Adrenal gland (tissue), 5 donors: Measurements from ENCODE around the gene DNAJC22.

Source experiments
- CTCF ChIP-seq, 6 experiments: fragments of 450-650 bp in 4 of 6; fragments of 200-600 bp in 2 of 6; sonication (generic) in 1 of 6; IDR thresholded peaks; 1 replicate in 5 of 6; 2 replicates in 1 of 6; pipeline versions ENCODE4 v1.5.1 to v1.8.0; 2016 to 2021; ENCODE audit warnings: antibody characterized with exemption in 6 of 6, mild to moderate bottlenecking in 2 of 6, moderate library complexity in 1 of 6
- POLR2A ChIP-seq, 2 donors: fragments of 450-650 bp; IDR thresholded peaks; one replicate each; pipeline ENCODE4 v1.6.1; 2017; ENCODE audit warnings: antibody characterized with exemption in 2 of 2, mild to moderate bottlenecking in 2 of 2, moderate library complexity in 1 of 2
- donor health status: DM: no; HTN: no; CAD: no.

DNA sequence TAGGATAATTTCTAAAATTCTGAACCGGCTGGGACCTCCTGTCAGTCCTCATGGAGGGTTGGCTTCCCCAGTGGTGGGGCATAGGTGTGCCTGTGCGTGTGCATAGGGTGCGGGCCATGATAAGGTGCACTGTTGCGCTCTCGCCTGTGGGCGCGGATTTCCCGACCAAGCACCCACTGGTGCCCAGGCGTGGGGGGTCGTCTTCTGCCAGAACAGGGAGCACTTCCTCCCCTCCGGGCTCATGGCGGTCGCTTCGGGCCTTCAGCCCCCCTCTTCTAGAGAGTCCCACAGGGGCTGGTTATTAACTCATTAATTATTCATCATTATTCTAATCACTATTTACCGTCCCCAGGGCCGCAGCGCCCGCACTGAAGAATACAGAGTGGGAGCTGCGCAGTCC, 12.5 kb upstream of the DNAJC22 start:
- no peak for TF ChIP-seq CTCF (IDR thresholded peaks at IDR 0.05)
- TF ChIP-seq POLR2A (IDR thresholded peaks at IDR 0.05), result no peak
